HG02588 (cell line): ENCODE measurements around the gene ZNF700.
A peak's percentile ranks its signal among the peaks of the same experiment; 100 is the strongest.
"Not testable (repeated sequence)": the region's sequence is repeated elsewhere in the genome, so short reads cannot be mapped to it uniquely, and the experiment has no call there.

Source experiments
- ATAC-seq: cut with Tn5 transposase; IDR thresholded peaks from one replicate; pipeline ENCODE4 v1.9.1; 2021; ENCODE audit warnings: mild to moderate bottlenecking, moderate library complexity; ENCODE audit not compliant: unreplicated experiment

The ZNF700 gene

DNA sequence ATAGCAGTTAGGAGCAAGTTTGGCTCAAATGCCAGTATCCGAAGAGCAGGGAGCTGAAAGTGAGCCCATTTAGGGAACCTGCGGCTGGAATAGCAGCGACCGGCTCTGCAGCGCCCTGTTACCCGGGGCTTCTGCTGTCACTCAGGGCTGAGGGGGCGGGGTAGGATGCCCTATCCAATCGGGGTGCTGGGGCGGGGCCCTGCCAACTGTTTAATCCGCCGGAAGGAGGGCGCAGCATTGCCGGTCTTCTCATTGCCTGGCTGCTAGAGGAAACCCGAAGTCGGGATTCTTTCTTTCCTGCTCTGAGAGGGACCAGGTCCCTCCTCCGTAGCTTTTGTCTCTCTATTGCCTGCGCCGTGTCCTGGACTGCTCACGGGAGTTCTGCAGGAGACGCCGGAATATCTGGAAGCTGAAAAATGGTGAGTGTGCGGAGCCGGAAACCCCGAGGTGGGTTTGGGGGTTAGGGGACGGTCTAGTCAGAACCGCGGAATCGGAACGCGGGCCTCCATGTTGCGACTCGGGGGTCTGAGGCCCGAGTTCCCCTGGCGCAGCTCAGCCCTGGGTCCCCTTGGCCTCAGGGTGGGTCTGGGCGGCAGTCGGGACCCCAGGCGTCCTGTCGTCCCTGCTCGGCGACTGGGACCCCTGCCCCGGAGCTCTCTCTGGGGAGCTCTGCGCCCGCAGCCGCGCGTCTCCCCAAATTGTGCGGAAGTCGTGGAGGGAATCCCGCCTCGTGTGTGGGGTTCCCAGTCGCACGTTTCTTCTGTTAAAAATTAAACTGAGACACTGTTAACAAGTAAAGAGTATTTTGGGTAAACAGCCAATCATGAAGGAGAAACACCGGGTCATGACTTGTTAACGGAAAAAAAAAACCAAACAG is 62.7 kb downstream of the ZNF700 start:
- peak; percentile 79 for ATAC-seq

DNA sequence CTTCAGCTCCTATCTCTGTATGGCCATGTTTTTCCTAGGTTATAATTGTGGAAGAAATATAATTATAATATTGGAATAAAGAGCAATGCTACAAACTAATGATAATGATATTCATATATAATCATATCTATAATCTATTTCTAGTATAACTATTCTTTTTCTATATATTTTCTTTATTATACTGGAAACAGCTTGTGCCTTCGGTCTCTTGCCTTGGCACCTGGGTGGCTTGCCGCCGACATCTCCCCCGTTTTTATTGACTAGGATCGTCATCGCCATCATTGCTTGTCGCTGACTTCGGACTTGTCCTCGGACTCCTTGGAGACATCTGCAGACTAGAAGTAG is 64.2 kb downstream of the ZNF700 start:
- ATAC-seq = no peak

DNA sequence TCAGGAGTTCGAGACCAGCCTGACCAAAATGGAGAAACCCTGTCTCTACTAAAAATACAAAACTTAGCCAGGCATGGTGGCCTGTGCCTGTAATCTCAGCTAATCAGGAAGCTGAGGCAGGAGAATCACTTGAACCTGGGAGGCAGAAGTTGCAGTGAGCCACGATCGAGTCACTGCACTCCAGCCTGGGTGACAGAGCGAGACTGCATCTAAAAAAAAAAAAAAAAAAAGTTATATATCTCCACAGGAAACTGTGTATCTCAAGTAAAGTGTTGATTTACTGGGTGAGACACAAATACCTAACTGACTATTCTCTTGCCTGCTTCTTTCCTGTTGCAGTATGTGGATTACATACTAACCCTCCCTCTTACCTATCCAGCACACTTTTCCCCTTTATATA is 67.0 kb downstream of the ZNF700 start:
- ATAC-seq = not testable (repeated sequence)

DNA sequence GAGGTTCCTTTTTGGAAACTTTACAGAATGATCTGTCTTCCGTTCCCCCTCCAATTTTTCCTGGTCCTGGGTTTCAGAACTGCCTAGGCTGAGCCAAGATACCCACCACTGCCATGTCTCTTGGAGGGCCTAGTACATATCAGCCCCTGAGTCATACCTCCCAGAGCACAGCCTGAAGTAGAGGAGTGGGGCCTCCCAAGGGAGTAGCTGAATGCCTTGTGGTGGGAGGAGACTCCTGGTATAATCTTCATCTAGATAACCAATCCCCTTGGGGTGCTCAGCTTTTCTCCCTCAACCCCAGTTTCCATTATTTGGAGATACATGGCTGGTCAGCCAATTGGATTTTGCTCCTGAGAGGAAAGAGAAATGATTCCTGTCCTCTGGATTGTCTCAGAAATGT is 70.3 kb downstream of the ZNF700 start:
- no peak for ATAC-seq
